Cardiac ventricle fibroblast (primary cell): ENCODE results near the gene PA2G4. TPM values are rescaled to one million over a fixed set of nuclear protein-coding genes. Genes with fewer than 3 reads are reported as not detected.

Experiments
- total RNA-seq: library from RNA; depleted of rRNA; stranded (reverse); fragments of >200 nt; gene quantifications from 2 replicates; pipeline ENCODE4 v1.2.3, GENCODE V29; 2015

PA2G4 gene
- 72.1 and 74.9 TPM in 2 replicates for total RNA-seq

DNA sequence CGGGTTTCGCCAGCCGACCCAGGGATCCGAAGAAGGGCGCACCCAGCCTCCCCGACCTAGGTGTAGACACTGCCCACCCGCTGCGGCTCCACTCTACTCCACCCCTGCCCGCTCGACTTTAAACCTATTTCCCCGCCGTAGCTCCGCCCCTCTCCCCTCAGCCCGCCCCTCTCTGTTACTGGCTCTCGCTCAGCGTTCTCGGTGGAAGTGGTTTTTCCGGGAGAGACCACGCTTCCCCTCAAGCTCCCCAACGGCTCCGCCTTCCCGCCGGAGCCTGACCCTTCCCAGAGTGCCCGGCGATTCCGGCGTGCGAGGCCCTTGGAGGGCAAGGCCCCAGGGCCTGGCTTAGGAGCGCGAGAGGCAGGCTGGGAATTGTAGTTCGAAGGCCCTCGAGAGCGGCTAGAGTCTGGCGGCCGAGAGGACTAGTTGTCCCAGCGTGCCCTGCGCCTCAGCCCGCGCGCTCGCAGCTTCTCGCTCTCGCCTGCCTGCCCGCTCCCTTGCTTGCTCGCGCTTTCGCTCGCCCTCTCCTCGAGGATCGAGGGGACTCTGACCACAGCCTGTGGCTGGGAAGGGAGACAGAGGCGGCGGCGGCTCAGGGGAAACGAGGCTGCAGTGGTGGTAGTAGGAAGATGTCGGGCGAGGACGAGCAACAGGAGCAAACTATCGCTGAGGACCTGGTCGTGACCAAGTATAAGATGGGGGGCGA is at the start of gene PA2G4:
PA2G4 (plus strand) TSS at position 451 of the 706 bp plus-strand sequence; CDS start at position 630, 179 bp downstream.

DNA sequence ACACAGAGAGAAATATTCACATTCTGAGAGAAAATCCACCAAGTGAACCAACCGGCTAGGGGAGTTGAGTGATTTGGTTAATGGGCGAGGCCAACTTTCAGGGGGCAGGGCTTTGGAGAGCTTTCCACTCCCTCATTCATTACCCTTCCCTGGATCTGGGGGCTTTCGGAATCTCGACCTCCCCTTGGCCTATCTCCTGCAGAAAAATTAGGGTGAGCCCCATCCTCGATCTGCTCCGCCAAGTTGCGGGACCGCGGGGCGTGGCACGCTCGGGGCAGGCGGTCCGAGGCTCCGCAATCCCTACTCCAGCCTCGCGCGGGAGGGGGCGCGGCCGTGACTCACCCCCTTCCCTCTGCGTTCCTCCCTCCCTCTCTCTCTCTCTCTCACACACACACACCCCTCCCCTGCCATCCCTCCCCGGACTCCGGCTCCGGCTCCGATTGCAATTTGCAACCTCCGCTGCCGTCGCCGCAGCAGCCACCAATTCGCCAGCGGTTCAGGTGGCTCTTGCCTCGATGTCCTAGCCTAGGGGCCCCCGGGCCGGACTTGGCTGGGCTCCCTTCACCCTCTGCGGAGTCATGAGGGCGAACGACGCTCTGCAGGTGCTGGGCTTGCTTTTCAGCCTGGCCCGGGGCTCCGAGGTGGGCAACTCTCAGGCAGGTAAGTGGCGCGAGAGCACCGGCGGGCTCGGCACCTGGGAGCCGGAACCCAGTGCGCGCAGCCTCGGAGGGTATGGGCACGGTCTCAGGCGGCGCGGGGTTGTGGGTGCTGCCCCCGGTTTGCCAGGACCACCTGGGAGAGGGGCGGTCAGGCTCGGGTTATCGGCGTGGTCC is 24.4 kb upstream of the PA2G4 start, which contains the start of gene ERBB3:
ERBB3 (plus strand) TSS at position 443 of the 833 bp plus-strand sequence; CDS start at position 579, 136 bp downstream.

DNA sequence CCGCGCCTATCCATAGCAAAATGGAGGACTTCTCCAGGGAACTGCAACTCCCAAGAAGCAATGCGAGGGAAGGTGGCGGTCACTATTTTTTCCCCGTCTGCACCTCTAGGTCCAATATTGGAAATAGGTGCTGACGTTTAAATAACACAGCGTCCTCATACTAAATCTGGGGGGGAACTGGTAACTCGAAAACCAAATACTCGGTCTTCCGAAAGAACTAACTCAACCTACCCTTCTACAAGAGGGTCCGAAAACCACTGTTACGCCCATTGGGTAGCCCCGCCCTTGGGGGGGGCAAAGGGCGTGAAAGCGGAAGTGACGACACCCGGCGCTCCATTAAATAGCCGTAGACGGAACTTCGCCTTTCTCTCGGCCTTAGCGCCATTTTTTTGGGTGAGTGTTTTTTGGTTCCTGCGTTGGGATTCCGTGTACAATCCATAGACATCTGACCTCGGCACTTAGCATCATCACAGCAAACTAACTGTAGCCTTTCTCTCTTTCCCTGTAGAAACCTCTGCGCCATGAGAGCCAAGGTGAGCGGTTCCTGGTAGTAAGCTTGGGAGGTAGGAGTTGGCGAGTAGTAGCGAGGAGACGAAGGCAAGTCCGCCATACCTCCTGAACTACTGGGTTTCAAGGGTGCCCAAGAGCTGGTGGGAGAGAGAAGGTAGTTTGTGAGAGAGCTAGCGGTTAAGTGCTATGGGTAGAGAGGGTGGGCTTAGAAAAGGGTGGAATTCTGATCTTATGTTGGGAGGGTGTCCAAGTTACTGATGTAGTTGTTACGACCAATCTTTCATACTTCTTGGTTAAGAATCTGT is 12.1 kb downstream of the PA2G4 start, which contains the start of gene RPL41:
RPL41 (plus strand) TSS at position 367 of the 815 bp plus-strand sequence.

DNA sequence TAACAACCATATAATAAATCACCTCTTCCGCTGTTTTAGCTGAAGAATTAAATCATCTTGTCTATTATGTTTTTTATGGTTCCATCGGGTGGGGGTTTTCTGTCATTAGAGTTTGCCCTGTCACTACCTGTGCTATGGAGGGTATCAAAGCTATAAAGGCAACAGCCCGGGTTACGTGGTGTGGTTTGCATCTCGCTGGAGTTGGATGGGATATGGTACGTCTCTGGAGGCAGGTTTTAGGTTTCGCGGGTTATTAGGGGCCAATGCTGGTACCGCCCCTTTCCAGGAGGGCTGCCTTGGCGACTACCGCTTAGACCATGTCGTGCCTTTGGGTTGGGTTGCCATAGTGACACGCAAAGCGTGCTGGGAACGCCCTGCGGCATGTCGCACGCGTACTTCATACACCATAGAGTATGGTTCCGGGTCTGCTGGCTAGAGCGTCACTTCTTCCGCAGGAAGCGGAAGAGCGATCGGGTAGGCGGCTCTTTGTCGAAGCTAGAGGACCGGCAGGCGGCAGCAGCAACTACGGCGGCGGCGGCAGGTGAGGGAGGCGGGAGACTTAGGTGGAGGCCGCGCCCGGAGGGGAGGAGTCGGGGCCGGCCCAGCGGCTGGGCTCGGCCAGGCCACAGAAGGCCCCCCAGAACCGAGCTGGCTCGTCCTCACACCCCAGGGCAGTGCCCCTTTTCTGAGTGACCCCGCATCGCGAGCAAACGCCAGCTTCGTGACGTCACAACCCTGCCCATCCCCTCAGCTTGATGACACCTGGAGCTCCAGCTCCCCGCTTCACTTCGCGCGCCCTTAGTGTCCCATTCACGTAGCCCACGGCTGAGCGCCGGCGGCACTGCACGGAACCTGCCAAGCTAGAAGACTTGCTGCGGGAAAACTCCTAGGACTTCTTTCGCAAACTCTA is 13.7 kb downstream of the PA2G4 start, which contains the start of gene ZC3H10:
ZC3H10 (plus strand) TSS at position 489 of the 910 bp plus-strand sequence. CDS start 2,297 bp downstream, outside the sequence.

DNA sequence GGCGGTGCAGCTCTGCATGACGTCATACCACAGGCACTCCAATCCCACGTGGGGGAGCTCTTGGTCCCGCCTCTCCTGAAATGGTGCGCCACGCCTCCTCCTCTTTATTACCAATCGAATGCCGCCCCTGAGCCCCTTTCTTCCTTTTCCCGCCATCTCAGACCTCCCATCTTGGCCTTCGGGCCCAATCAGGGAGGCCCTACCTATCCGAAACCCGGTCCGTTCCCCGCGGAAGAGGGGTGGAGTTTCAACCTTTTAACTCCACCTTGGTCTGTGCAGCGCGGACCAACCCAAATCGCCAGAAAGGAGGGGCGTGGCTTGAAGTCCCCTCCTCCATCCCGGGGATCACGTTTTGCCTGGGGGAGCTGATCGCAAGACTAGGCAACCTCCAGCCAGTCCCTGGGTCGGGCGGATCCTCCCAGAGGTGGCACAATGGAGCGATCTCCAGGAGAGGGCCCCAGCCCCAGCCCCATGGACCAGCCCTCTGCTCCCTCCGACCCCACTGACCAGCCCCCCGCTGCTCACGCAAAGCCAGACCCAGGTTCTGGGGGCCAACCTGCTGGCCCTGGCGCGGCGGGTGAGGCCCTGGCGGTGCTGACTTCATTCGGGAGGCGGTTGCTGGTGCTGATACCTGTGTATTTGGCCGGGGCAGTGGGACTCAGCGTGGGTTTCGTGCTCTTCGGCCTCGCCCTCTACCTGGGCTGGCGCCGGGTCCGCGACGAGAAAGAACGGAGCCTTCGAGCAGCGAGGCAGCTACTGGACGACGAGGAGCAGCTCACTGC is 23.7 kb downstream of the PA2G4 start, which contains the start of gene ESYT1:
ESYT1 (plus strand) TSS at position 380 of the 782 bp plus-strand sequence; CDS start at position 433, 53 bp downstream.

DNA sequence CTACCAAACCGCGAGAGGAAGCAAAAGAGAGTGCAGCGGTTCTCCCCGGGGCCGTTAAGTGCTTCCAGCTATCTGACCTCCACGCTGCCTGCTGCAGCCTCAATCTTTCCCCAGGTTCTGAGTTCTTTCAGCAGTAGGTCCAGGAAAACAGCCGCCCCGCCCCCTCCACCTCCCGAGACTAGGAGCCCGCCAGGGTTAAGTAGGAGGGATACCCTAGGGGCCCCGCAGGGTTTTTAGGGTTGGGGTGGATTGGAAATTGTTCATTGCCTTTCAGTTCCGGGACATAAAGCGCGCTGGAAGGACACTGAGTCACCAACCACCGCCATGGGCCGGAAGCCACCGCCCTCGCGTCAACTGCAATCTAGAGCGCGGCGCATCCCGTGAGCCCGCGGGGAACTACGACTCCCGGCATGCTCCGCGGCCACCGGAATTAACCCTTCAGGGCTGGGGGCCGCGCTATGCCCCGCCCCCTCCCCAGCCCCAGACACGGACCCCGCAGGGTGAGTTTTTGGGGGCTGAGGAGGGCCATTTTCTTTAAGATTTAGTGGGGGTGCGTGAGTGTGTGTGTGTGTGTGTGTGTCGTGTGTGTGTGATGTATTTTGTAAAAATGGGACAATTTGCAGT is 47.9 kb downstream of the PA2G4 start, which contains the start of gene MYL6B:
MYL6B (plus strand) TSS at position 456 of the 624 bp plus-strand sequence. CDS start 1,332 bp downstream, outside the sequence.

DNA sequence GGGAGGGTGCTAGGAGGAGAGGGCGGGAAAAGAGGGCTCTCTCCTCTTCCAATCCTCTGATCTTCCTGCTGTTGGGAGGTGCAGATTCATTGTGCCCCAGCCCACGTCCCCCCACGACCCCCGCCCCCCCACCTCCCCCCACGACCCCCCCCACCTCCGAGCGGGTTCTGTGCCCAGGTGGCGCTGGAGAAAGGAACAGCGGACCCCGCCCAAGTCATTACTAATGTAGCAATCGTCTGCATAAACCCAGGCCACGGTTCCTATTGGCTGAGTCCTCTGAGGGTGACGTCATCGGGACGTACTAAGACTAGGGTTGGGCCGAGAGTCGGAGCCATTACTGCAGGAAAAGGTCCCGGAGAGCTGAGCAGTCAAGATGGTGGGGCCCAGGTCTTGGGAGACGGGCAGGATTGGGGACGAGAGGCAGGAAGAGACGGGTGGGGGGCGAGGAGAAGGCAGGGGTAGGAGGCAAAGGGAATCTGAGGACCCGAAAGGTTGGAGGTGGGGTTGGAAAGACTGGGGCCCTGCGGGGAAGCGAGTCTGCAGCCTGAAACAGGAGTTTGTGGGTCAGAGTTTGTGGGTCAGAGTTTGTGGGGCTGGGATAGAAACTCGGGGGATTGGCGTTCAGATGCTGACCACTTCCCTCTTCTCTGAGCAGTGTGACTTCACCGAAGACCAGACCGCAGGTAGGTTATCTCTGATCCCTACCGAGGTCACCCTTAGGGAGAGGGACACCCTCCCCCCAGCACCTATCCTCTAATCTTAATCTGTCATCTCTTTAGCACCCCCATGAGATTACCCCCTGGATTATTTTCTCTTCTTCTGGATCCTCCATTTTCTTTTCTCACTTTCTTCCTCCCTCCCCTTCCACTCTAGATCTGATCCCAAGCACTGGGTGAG is 53.9 kb downstream of the PA2G4 start, which contains the start of gene MYL6:
MYL6 (plus strand) TSS at position 331 of the 897 bp plus-strand sequence; CDS start at position 374, 43 bp downstream.

Other genes starting within 250 kb of the PA2G4 start
- 24.9 and 29.9 TPM in 2 replicates for gene PYM1, start 176.7 kb upstream of the PA2G4 start, total RNA-seq
- 39.6 and 47.5 TPM in 2 replicates for gene DGKA, start 173.4 kb upstream of the PA2G4 start, total RNA-seq
- 0.44 and 0.68 TPM in 2 replicates for gene PMEL, start 138.5 kb upstream of the PA2G4 start, total RNA-seq
- gene CDK2, start 137.7 kb upstream of the PA2G4 start, total RNA-seq = 5.7 and 10.3 TPM in 2 replicates
- gene RAB5B, start 130.5 kb upstream of the PA2G4 start, total RNA-seq = 60.3 and 66.4 TPM in 2 replicates
- gene SUOX, start 107.3 kb upstream of the PA2G4 start, total RNA-seq = 13.0 and 18.5 TPM in 2 replicates
- 2.6 and 4.5 TPM in 2 replicates for gene IKZF4, start 83.5 kb upstream of the PA2G4 start, total RNA-seq
- 317 and 566 TPM in 2 replicates for gene RPS26, start 62.6 kb upstream of the PA2G4 start, total RNA-seq
- gene ERBB3, start 24.4 kb upstream of the PA2G4 start, total RNA-seq = 0.39 TPM in 1 of 2 replicates, not detected in the other
- gene RPL41, start 12.1 kb downstream of the PA2G4 start, total RNA-seq = 2,429 and 4,110 TPM in 2 replicates
- 3.8 and 4.0 TPM in 2 replicates for gene ZC3H10, start 13.7 kb downstream of the PA2G4 start, total RNA-seq
- gene ESYT1, start 23.7 kb downstream of the PA2G4 start, total RNA-seq = 112 and 122 TPM in 2 replicates
- gene MYL6B, start 48.0 kb downstream of the PA2G4 start, total RNA-seq = 52.9 and 103 TPM in 2 replicates
- gene MYL6, start 53.8 kb downstream of the PA2G4 start, total RNA-seq = 1,038 TPM in 2 replicates
- 51.1 and 58.5 TPM in 2 replicates for gene SMARCC2, start 84.9 kb downstream of the PA2G4 start, total RNA-seq
- 45.1 and 58.2 TPM in 2 replicates for gene RNF41, start 117.4 kb downstream of the PA2G4 start, total RNA-seq
- gene NABP2, start 119.8 kb downstream of the PA2G4 start, total RNA-seq = 20.4 and 24.1 TPM in 2 replicates
- not detected in 2 replicates for gene SLC39A5, start 125.5 kb downstream of the PA2G4 start, total RNA-seq
- 15.5 and 20.8 TPM in 2 replicates for gene ANKRD52, start 153.8 kb downstream of the PA2G4 start, total RNA-seq
- gene COQ10A, start 162.4 kb downstream of the PA2G4 start, total RNA-seq = 7.2 and 7.4 TPM in 2 replicates
- 74.3 and 82.7 TPM in 2 replicates for gene CS, start 195.8 kb downstream of the PA2G4 start, total RNA-seq
- gene CNPY2, start 211.4 kb downstream of the PA2G4 start, total RNA-seq = 85.4 and 89.3 TPM in 2 replicates
- gene PAN2, start 229.4 kb downstream of the PA2G4 start, total RNA-seq = 15.5 and 15.9 TPM in 2 replicates
- gene IL23A, start 234.3 kb downstream of the PA2G4 start, total RNA-seq = not detected in 2 replicates